HG03103 (cell line): ENCODE measurements around the gene NLGN1.

ENCODE experiments used
- ATAC-seq: cut with Tn5 transposase; IDR thresholded peaks from one replicate; pipeline ENCODE4 v1.9.1; 2021; ENCODE audit warnings: low read depth; ENCODE audit not compliant: unreplicated experiment

Gene NLGN1

GRCh38 chr3:173939331-173939730 is 541.8 kb downstream of the NLGN1 start:
- ATAC-seq, result no peak

- no peak for ATAC-seq
Observed at GRCh38 chr3:173943264-173943663, 545.7 kb downstream of the NLGN1 start.

- no peak for ATAC-seq
Observed at GRCh38 chr3:173945170-173945569, 547.6 kb downstream of the NLGN1 start.

- no peak for ATAC-seq
Observed at GRCh38 chr3:173945806-173946205, 548.3 kb downstream of the NLGN1 start.

GRCh38 chr3:173954647-173955046 is 557.1 kb downstream of the NLGN1 start:
- no peak for ATAC-seq

- ATAC-seq, result no peak
Observed at GRCh38 chr3:173957646-173958045, 560.1 kb downstream of the NLGN1 start.

GRCh38 chr3:173958805-173959204 is 561.3 kb downstream of the NLGN1 start:
- ATAC-seq, result no peak

- ATAC-seq, result no peak
Observed at GRCh38 chr3:173970281-173970680, 572.7 kb downstream of the NLGN1 start.

GRCh38 chr3:173976281-173976680 is 578.7 kb downstream of the NLGN1 start:
- no peak for ATAC-seq

- ATAC-seq, result no peak
Observed at GRCh38 chr3:173977747-173978146, 580.2 kb downstream of the NLGN1 start.

GRCh38 chr3:173983343-173983742 is 585.8 kb downstream of the NLGN1 start:
- ATAC-seq, result no peak

GRCh38 chr3:173986861-173987410 is 589.4 kb downstream of the NLGN1 start:
- no peak for ATAC-seq

- no peak for ATAC-seq
Observed at GRCh38 chr3:173988909-173989308, 591.4 kb downstream of the NLGN1 start.

GRCh38 chr3:173992416-173992815 is 594.9 kb downstream of the NLGN1 start:
- no peak for ATAC-seq

GRCh38 chr3:173993299-173993698 is 595.8 kb downstream of the NLGN1 start:
- ATAC-seq, result no peak

- ATAC-seq, result no peak
Observed at GRCh38 chr3:174000675-174001074, 603.1 kb downstream of the NLGN1 start.

GRCh38 chr3:174002543-174002942 is 605.0 kb downstream of the NLGN1 start:
- ATAC-seq, result no peak

GRCh38 chr3:174010907-174011306 is 613.4 kb downstream of the NLGN1 start:
- no peak for ATAC-seq

GRCh38 chr3:174016186-174016585 is 618.6 kb downstream of the NLGN1 start:
- ATAC-seq, result no peak

GRCh38 chr3:174020156-174020555 is 622.6 kb downstream of the NLGN1 start:
- ATAC-seq, result no peak

- no peak for ATAC-seq
Observed at GRCh38 chr3:174023421-174023820, 625.9 kb downstream of the NLGN1 start.

GRCh38 chr3:174028673-174029072 is 631.1 kb downstream of the NLGN1 start:
- ATAC-seq, result no peak

GRCh38 chr3:174035328-174035886 is 637.9 kb downstream of the NLGN1 start:
- no peak for ATAC-seq
